Keratinocyte (primary cell): ENCODE results near the gene CC2D1A. TPM values are rescaled to one million over a fixed set of nuclear protein-coding genes. Genes with fewer than 3 reads are reported as not detected.

Experiments used
- DNase-seq: peaks from one replicate; pipeline ENCODE4 v3.0.0-alpha.2; 2011; ENCODE audit warnings: low read depth, missing footprints, low spot score
- FAIRE-seq: peaks from 2 replicates; lab custom pipeline; 2011; peaks lifted over from hg19 to GRCh38; lab: Jason Lieb, UNC
- H2AFZ ChIP-seq: 2 replicates; pipeline ENCODE4 v1.6.0; 2012; ENCODE audit warnings: low read length, control low read depth, inconsistent platforms; ENCODE audit not compliant: control insufficient read depth
- H3K27ac ChIP-seq: 2 replicates; pipeline ENCODE4 v1.5.1; 2011; ENCODE audit warnings: low read length; ENCODE audit not compliant: control insufficient read depth, insufficient read depth
- H3K27me3 ChIP-seq: 3 replicates; pipeline ENCODE4 v1.6.0; 2011; ENCODE audit warnings: low read length; ENCODE audit not compliant: control insufficient read depth, insufficient read depth; ENCODE audit errors: extremely low read depth
- H3K36me3 ChIP-seq, 2 experiments: 2 replicates in 1 of 2; 3 replicates in 1 of 2; pipeline ENCODE4 v1.5.1; 2011; ENCODE audit warnings: low read length in 2 of 2, mild to moderate bottlenecking in 1 of 2; ENCODE audit not compliant: control insufficient read depth in 2 of 2, insufficient read depth in 2 of 2; ENCODE audit errors: extremely low read depth in 1 of 2
- H3K4me1 ChIP-seq: 3 replicates; pipeline ENCODE4 v1.5.1; 2011; ENCODE audit warnings: low read length; ENCODE audit not compliant: control insufficient read depth, insufficient read depth; ENCODE audit errors: extremely low read depth
- H3K4me2 ChIP-seq: 3 replicates; pipeline ENCODE4 v1.6.0; 2011; ENCODE audit warnings: low read depth, low read length; ENCODE audit not compliant: control insufficient read depth, insufficient read depth; ENCODE audit errors: extremely low read depth
- H3K4me3 ChIP-seq, 3 experiments: fragments of 200-600 bp in 1 of 3; sonication (generic) in 1 of 3; 2 replicates in 2 of 3; 3 replicates in 1 of 3; pipeline ENCODE4 v1.5.1; 2011 to 2016; ENCODE audit warnings: low read length in 3 of 3, mild to moderate bottlenecking in 3 of 3, control low read depth in 2 of 3, inconsistent platforms in 1 of 3, low read depth in 1 of 3, mixed read lengths in 1 of 3, mixed run types in 1 of 3, moderate library complexity in 1 of 3; ENCODE audit not compliant: control insufficient read depth in 2 of 3, insufficient read depth in 2 of 3; ENCODE audit errors: extremely low read depth in 1 of 3
- H3K79me2 ChIP-seq: 2 replicates; pipeline ENCODE4 v1.6.0; 2012; ENCODE audit warnings: low read length; ENCODE audit not compliant: control insufficient read depth, insufficient read depth
- H3K9ac ChIP-seq: 3 replicates; pipeline ENCODE4 v1.6.0; 2011; ENCODE audit warnings: low read length; ENCODE audit not compliant: control insufficient read depth, insufficient read depth; ENCODE audit errors: extremely low read depth
- H3K9me1 ChIP-seq: 3 replicates; pipeline ENCODE4 v1.6.0; 2011; ENCODE audit warnings: low read length; ENCODE audit not compliant: control insufficient read depth, insufficient read depth; ENCODE audit errors: extremely low read depth
- H3K9me3 ChIP-seq: 2 replicates; pipeline ENCODE4 v1.5.1; 2012; ENCODE audit warnings: low read depth, low read length; ENCODE audit not compliant: control insufficient read depth
- H4K20me1 ChIP-seq: 3 replicates; pipeline ENCODE4 v1.6.0; 2011; ENCODE audit warnings: low read length; ENCODE audit not compliant: control insufficient read depth, insufficient read depth; ENCODE audit errors: extremely low read depth
- EZH2 ChIP-seq: IDR thresholded peaks from one replicate; pipeline ENCODE4 v1.6.1; 2012; ENCODE audit warnings: inconsistent platforms, mild to moderate bottlenecking, low read length, moderate library complexity
- dilution Hi-C: fragments of 300-500 bp; cut with MboI; formaldehyde crosslinking; loops from one replicate; pipeline ENCODE4 v1.7.0; 2020; ENCODE audit warnings: low sequenced_read_pairs; ENCODE audit not compliant: extremely low pct_ligation_motif_present
- polyA plus RNA-seq, 5 experiments: library from polyadenylated mRNA; depleted of rRNA in 3 of 5; stranded (reverse) in 3 of 5; stranded (forward) in 1 of 5; unstranded in 1 of 5; fragments of >200 nt; gene quantifications; 1 replicate in 1 of 5; 2 replicates in 3 of 5; 3 replicates in 1 of 5; pipeline versions ENCODE4 v1.2.1 to v1.2.3, GENCODE V29; 2011 to 2012; ENCODE audit warnings: missing spikeins in 2 of 5, low read depth in 1 of 5, low replicate concordance in 1 of 5
- TF ChIP-seq, protein P1 (sequence below), 3 experiments: IDR thresholded peaks in 1 of 3; conservative IDR thresholded peaks in 1 of 3; optimal IDR thresholded peaks in 1 of 3; 2 replicates in 2 of 3; 3 replicates in 1 of 3; pipeline versions ENCODE3 to v1.5.1; 2011; ENCODE audit warnings: low read length in 3 of 3, mild to moderate bottlenecking in 3 of 3, moderate library complexity in 2 of 3, control low read depth in 1 of 3, inconsistent platforms in 1 of 3; ENCODE audit not compliant: insufficient read depth in 2 of 3; ENCODE audit errors: extremely low read depth in 1 of 3

The CC2D1A gene
- polyA plus RNA-seq, 1 donor (not counting 4 experiments of a cell fraction or from before 2014, with no cell fraction given) = 11.2 TPM

DNA sequence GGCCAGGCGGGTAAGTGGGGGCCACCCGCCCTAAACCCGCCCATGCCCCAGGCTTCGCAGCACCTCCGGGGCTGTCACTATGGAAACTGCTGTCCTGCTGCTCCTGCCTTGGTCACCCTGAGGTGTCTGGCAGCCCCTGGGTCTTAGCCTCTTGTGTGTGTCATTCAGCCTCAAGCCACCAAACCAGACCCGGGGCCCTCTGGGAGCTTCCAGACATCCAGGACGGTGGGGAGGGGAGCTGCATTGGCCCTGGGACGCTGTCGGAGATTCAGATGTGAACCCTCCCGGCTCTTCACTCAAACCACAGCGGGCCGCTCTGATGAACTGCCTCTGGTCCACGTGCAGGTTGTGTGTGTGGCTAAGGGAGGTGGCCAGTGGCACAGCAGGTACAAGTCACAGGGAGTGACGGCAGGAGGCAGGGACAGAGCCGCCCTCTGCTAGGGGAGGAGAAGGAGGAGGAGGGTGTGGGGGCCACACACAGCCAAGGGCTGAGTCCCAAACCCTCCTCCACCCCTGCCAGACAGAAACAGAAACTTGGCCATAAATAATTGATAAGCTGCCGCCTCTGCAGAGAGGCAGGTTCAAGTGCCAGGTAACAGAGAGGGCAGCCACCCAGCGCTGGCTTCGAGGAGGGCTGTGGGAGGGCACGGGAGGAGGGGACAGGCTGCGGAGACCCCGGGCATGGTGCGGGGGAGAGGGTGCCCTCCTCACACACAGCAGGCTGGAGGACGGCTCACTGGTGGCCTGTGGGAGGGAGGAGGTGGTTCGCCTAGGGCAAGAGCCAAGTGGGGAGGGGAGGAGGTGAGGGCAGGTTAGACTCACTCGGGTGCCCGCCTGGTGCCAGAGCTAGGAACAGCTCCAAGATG lies 21.0 kb upstream of the CC2D1A start:
- DNase-seq (no peak), FAIRE-seq (no peak)
- no peaks in the 10 kb centered on the region for H3K9me3 ChIP-seq
- no peak overlapping the region for H3K4me3 ChIP-seq
- no peak overlapping the region for H3K27ac ChIP-seq
- peaks cover 2% of the 10 kb centered on the region for H3K9me1 ChIP-seq
- no peak for TF ChIP-seq EZH2
- TF ChIP-seq, protein P1, sequence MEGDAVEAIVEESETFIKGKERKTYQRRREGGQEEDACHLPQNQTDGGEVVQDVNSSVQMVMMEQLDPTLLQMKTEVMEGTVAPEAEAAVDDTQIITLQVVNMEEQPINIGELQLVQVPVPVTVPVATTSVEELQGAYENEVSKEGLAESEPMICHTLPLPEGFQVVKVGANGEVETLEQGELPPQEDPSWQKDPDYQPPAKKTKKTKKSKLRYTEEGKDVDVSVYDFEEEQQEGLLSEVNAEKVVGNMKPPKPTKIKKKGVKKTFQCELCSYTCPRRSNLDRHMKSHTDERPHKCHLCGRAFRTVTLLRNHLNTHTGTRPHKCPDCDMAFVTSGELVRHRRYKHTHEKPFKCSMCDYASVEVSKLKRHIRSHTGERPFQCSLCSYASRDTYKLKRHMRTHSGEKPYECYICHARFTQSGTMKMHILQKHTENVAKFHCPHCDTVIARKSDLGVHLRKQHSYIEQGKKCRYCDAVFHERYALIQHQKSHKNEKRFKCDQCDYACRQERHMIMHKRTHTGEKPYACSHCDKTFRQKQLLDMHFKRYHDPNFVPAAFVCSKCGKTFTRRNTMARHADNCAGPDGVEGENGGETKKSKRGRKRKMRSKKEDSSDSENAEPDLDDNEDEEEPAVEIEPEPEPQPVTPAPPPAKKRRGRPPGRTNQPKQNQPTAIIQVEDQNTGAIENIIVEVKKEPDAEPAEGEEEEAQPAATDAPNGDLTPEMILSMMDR (optimal IDR thresholded peaks at IDR 0.05 in 1 of 3, IDR thresholded peaks at IDR 0.05 in 1 of 3, conservative IDR thresholded peaks at IDR 0.05 in 1 of 3; ENCODE audit: extremely low read depth in 1 of 3, insufficient read depth in 2 of 3, low read length in 3 of 3) = no peak
- no peaks in the 10 kb centered on the region for H3K36me3 ChIP-seq
- peaks cover 8% of the 10 kb centered on the region for H3K27me3 ChIP-seq
- H3K79me2 ChIP-seq = no peaks in the 10 kb centered on the region
- dilution Hi-C loops = no loop called here
- H2AFZ ChIP-seq = no peak overlapping the region
- no peak overlapping the region for H3K9ac ChIP-seq
- peaks cover 28% of the 10 kb centered on the region for H3K4me1 ChIP-seq
- no peaks in the 10 kb centered on the region for H4K20me1 ChIP-seq
- H3K4me2 ChIP-seq = no peak overlapping the region

DNA sequence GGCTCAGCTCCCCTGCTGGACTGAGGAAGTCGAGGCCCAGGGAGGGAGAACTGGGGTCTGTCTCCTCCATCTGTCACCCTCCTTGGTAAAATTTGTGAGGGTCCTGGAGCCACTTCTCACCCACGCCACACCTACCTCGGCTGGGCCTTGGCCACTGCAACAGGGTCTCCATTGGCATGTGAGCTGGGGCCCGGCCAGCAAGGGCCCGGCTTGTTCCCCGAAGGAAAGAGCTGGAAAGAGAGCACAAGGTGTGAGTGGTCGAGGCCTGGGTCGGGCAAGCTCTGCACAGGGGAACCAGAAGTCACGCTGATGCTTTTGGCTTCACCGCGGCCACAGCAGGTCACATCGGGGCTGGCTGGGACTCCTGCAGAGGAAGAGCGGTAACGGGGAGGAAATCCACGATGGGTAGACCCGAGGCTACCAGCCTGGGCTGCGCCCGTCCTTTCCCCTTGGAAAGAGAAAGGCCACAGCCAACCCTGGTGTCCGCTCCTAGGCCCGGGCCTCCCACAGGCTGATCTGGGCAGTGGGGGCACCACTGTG lies 20.1 kb upstream of the CC2D1A start:
- Histone ChIP-seq H2AFZ (no peak overlapping the region), H3K9me1 (no peaks in the 10 kb centered on the region), H3K4me1 (peaks cover 22% of the 10 kb centered on the region), H3K36me3 (no peaks in the 10 kb centered on the region), H3K27me3 (peaks cover 8% of the 10 kb centered on the region), H3K9ac (no peak overlapping the region), H3K4me2 (no peak overlapping the region), H3K27ac (no peak overlapping the region), H4K20me1 (no peaks in the 10 kb centered on the region), H3K79me2 (no peaks in the 10 kb centered on the region), H3K9me3 (no peaks in the 10 kb centered on the region), H3K4me3 (no peak overlapping the region)
- dilution Hi-C loops = no loop called here
- DNase-seq (no peak), FAIRE-seq (no peak)
- no peak for TF ChIP-seq EZH2
- TF ChIP-seq, protein P1 (optimal IDR thresholded peaks at IDR 0.05 in 1 of 3, IDR thresholded peaks at IDR 0.05 in 1 of 3, conservative IDR thresholded peaks at IDR 0.05 in 1 of 3; ENCODE audit: extremely low read depth in 1 of 3, insufficient read depth in 2 of 3, low read length in 3 of 3) = no peak
